Hepatocyte (in vitro differentiated cells): ENCODE data around the gene HSPBP1.

Experiments used
- EZH2 ChIP-seq: fragments of 200-600 bp; sonication (generic); IDR thresholded peaks from 2 replicates; pipeline ENCODE4 v1.6.1; 2016; ENCODE audit warnings: antibody characterized with exemption, mild to moderate bottlenecking, borderline replicate concordance
- EZH2phosphoT487 ChIP-seq: fragments of 200-600 bp; sonication (generic); IDR thresholded peaks from one replicate; pipeline ENCODE4 v1.6.1; 2018; ENCODE audit warnings: antibody characterized with exemption, mild to moderate bottlenecking, low read depth, moderate library complexity; ENCODE audit not compliant: unreplicated experiment, severe bottlenecking
- TF ChIP-seq, protein P1 (sequence below): fragments of 200-600 bp; sonication (generic); IDR thresholded peaks from 2 replicates; pipeline ENCODE4 v1.5.1; 2016; ENCODE audit warnings: antibody characterized with exemption, mild to moderate bottlenecking; ENCODE audit not compliant: poor library complexity

DNA sequence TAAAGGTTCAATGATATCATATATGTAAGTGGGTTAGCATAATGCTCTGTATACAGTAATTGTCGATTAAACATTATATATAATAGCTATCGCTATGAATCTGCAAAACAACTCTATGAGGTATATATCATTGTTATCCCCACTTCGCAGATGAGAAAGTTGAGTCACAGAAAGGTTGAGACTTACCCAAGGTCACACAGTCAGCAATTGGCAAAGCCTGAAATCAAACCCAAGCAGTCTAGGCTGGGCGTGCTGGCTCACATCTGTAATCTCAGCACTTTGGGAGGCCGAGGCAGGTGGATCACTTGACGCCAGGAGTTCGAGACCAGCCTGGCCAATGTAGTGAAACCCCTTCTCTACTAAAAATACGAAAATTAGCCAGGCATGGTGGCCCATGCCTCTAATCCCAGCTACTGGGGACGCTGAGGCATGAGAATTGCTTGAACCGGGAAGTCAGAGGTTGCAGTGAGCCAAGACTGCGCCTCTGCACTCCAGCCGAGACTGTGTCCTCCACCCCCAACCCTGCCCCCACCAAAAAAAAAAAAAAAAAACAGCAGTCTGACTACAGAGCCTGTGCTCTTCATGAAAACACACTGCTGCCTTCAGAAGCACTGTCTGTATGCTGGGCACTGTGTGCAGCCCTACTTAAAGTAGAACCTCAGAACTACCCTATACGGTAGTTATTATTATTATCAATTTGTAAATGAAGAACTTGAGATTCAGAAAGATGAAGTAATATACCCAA, 1.3 kb downstream of the HSPBP1 start:
- TF ChIP-seq, protein P1, sequence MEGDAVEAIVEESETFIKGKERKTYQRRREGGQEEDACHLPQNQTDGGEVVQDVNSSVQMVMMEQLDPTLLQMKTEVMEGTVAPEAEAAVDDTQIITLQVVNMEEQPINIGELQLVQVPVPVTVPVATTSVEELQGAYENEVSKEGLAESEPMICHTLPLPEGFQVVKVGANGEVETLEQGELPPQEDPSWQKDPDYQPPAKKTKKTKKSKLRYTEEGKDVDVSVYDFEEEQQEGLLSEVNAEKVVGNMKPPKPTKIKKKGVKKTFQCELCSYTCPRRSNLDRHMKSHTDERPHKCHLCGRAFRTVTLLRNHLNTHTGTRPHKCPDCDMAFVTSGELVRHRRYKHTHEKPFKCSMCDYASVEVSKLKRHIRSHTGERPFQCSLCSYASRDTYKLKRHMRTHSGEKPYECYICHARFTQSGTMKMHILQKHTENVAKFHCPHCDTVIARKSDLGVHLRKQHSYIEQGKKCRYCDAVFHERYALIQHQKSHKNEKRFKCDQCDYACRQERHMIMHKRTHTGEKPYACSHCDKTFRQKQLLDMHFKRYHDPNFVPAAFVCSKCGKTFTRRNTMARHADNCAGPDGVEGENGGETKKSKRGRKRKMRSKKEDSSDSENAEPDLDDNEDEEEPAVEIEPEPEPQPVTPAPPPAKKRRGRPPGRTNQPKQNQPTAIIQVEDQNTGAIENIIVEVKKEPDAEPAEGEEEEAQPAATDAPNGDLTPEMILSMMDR: no peak
- TF ChIP-seq EZH2: no peak
- TF ChIP-seq EZH2phosphoT487: no peak
